Lower lobe of right lung (tissue), 2 donors: Measurements from ENCODE around the gene GLMN. TPM values are rescaled to one million over a fixed set of nuclear protein-coding genes. Genes with fewer than 3 reads are reported as not detected.
A peak's percentile ranks its signal among the peaks of the same experiment; 100 is the strongest.
"Not testable (repeated sequence)": the region's sequence is repeated elsewhere in the genome, so short reads cannot be mapped to it uniquely, and the experiment has no call there.

Experiments used
- ATAC-seq, 2 donors: fragments of 200-7000 bp; cut with Tn5 transposase; one replicate each; pipeline ENCODE4 v1.9.1; 2020 to 2022; ENCODE audit warnings: mild to moderate bottlenecking in 2 of 2, moderate library complexity in 2 of 2
- DNase-seq: peaks from one replicate; pipeline ENCODE4 v3.0.0-alpha.2; 2020
- H3K27ac ChIP-seq: fragments of 200-600 bp; one replicate; pipeline ENCODE4 v1.8.0; 2022
- H3K27me3 ChIP-seq: fragments of 200-600 bp; one replicate; pipeline ENCODE4 v1.8.0; 2022; ENCODE audit warnings: low read depth
- H3K36me3 ChIP-seq: fragments of 200-600 bp; one replicate; pipeline ENCODE4 v1.8.0; 2022; ENCODE audit warnings: mild to moderate bottlenecking
- H3K4me1 ChIP-seq: fragments of 200-600 bp; one replicate; pipeline ENCODE4 v1.8.0; 2022
- H3K4me3 ChIP-seq: fragments of 200-600 bp; one replicate; pipeline ENCODE4 v1.8.0; 2022; ENCODE audit warnings: mild to moderate bottlenecking
- H3K9me3 ChIP-seq: fragments of 200-600 bp; one replicate; pipeline ENCODE4 v1.8.0; 2022
- CTCF ChIP-seq: fragments of 200-600 bp; IDR thresholded peaks from one replicate; pipeline ENCODE4 v1.8.0; 2022; ENCODE audit warnings: antibody characterized with exemption, mild to moderate bottlenecking
- intact Hi-C: fragments of 100-400 bp; cut with DNase I; formaldehyde crosslinking; loops from one replicate; pipeline ENCODE4 v1.11.0; 2022
- total RNA-seq: library from RNA; stranded (reverse); fragmentation: NEBNext Ultra II Directional; extraction: Animal tissue kit (Norgen Biotek cat#: 25700); gene quantifications from one replicate; pipeline ENCODE4 v1.2.1, GENCODE V29; 2021
- donor health status: DM: no; HTN: yes; CAD: no; lungs with severe emphysema.

GLMN gene
- total RNA-seq, 1 donor from 2014 or later: 6.5 TPM

GRCh38 chr1:92298213-92298572, 594 bp downstream of the GLMN start:
- Histone ChIP-seq H3K36me3 (peaks cover 17% of the 10 kb centered on the region), H3K4me3 (peak overlapping the region; percentile 77), H3K9me3 (no peaks in the 10 kb centered on the region), H3K27me3 (no peaks in the 10 kb centered on the region), H3K27ac (peak overlapping the region; percentile 88), H3K4me1 (peaks cover 21% of the 10 kb centered on the region)
- intact Hi-C loops: no loop called here
- no peak for TF ChIP-seq CTCF
- DNase-seq: no peak
- ATAC-seq: peak in 1 of 2 donors; percentile 2

- Histone ChIP-seq H3K4me1 (no peaks in the 10 kb centered on the region), H3K4me3 (no peak overlapping the region), H3K36me3 (peaks cover 41% of the 10 kb centered on the region), H3K27me3 (no peaks in the 10 kb centered on the region), H3K9me3 (no peaks in the 10 kb centered on the region), H3K27ac (no peak overlapping the region)
- intact Hi-C loops: no loop called here
- peak; percentile 62 for TF ChIP-seq CTCF
- ATAC-seq (peak in 1 of 2 donors; percentile 33), DNase-seq (no peak)
These were observed 7.3 kb downstream of the GLMN start for GRCh38 chr1:92291372-92291999.

GRCh38 chr1:92281411-92281810, 17.4 kb downstream of the GLMN start:
- H3K27me3 ChIP-seq, H3K9me3 ChIP-seq, intact Hi-C loops, ATAC-seq, H3K4me3 ChIP-seq, H3K27ac ChIP-seq, H3K4me1 ChIP-seq, DNase-seq: not testable (repeated sequence)
- H3K36me3 ChIP-seq: peaks cover 21% of the 10 kb centered on the region

- H3K36me3 ChIP-seq: peaks cover 26% of the 10 kb centered on the region
- H3K9me3 ChIP-seq, H3K4me1 ChIP-seq, H3K27ac ChIP-seq, intact Hi-C loops, H3K27me3 ChIP-seq, ATAC-seq, DNase-seq, H3K4me3 ChIP-seq: not testable (repeated sequence)
These were observed 19.0 kb downstream of the GLMN start for GRCh38 chr1:92279781-92280180.

GRCh38 chr1:92277105-92277723, 21.6 kb downstream of the GLMN start:
- no peaks in the 10 kb centered on the region for H3K9me3 ChIP-seq
- no peak for TF ChIP-seq CTCF
- peaks cover 37% of the 10 kb centered on the region for H3K36me3 ChIP-seq
- no peaks in the 10 kb centered on the region for H3K4me1 ChIP-seq
- H3K27ac ChIP-seq: no peak overlapping the region
- H3K27me3 ChIP-seq: no peaks in the 10 kb centered on the region
- H3K4me3 ChIP-seq: no peak overlapping the region
- intact Hi-C loops: no loop called here
- DNase-seq (no peak), ATAC-seq (no peak)

GRCh38 chr1:92276082-92276481, 22.7 kb downstream of the GLMN start:
- no peak overlapping the region for H3K4me3 ChIP-seq
- H3K27me3 ChIP-seq: no peaks in the 10 kb centered on the region
- H3K9me3 ChIP-seq: no peaks in the 10 kb centered on the region
- DNase-seq (no peak), ATAC-seq (no peak)
- intact Hi-C loops: no loop called here
- peaks cover 37% of the 10 kb centered on the region for H3K36me3 ChIP-seq
- TF ChIP-seq CTCF: no peak
- H3K4me1 ChIP-seq: no peaks in the 10 kb centered on the region
- no peak overlapping the region for H3K27ac ChIP-seq
